Measurements from ENCODE around the gene KRT27.

GRCh38 chr17:40816569-40816968 is 34.2 kb upstream of the KRT27 start:
- TF ChIP-seq CTCF (conservative IDR thresholded peaks at IDR 0.05; ENCODE audit: low read depth in 2 of 2) = no peak
- TF ChIP-seq CREB1 (CRISPR knock-in tag; IDR thresholded peaks at IDR 0.05; ENCODE audit: low read depth) = no peak
- TF ChIP-seq EZH2phosphoT487 (IDR thresholded peaks at IDR 0.05; ENCODE audit: unreplicated experiment) = no peak
- no peak for TF ChIP-seq POLR2AphosphoS5 (IDR thresholded peaks at IDR 0.05; ENCODE audit: low read depth)
- no peak for TF ChIP-seq JUNB (IDR thresholded peaks at IDR 0.05; ENCODE audit: unreplicated experiment)
- no peak for TF ChIP-seq ZNF331 (CRISPR knock-in tag; IDR thresholded peaks at IDR 0.05; ENCODE audit: low read depth)
- TF ChIP-seq REST (IDR thresholded peaks at IDR 0.05; ENCODE audit: unreplicated experiment) = no peak
- no peak for TF ChIP-seq EZH2 (IDR thresholded peaks at IDR 0.05; ENCODE audit: low read depth, unreplicated experiment)
- TF ChIP-seq STAT1 (IDR thresholded peaks at IDR 0.05; ENCODE audit: unreplicated experiment) = no peak
- TF ChIP-seq ZNF114 (CRISPR knock-in tag; IDR thresholded peaks at IDR 0.05) = no peak
- no peak for TF ChIP-seq ETS1 (IDR thresholded peaks at IDR 0.05)
